KMS-11 (cell line): Measurements from ENCODE around the gene GGTLC2.
"Not testable (repeated sequence)": the region's sequence is repeated elsewhere in the genome, so short reads cannot be mapped to it uniquely, and the experiment has no call there.

ENCODE experiments used
- H2AFZ ChIP-seq: fragments of 200-600 bp; sonication (generic); 2 replicates; pipeline ENCODE4 v1.6.1; 2016; ENCODE audit warnings: antibody characterized with exemption, mixed run types, low read depth
- H3K27ac ChIP-seq: fragments of 200-600 bp; sonication (generic); 2 replicates; pipeline ENCODE4 v1.6.1; 2016; ENCODE audit warnings: mild to moderate bottlenecking, mixed run types
- H3K27me3 ChIP-seq: fragments of 200-600 bp; sonication (generic); 2 replicates; pipeline ENCODE4 v1.6.1; 2017; ENCODE audit warnings: mild to moderate bottlenecking, low read depth, mixed run types, moderate library complexity; ENCODE audit not compliant: insufficient read depth
- H3K36me3 ChIP-seq: fragments of 200-600 bp; sonication (generic); 2 replicates; pipeline ENCODE4 v1.6.1; 2017; ENCODE audit warnings: mild to moderate bottlenecking, mixed run types; ENCODE audit not compliant: insufficient read depth
- H3K4me1 ChIP-seq: fragments of 200-600 bp; sonication (generic); 2 replicates; pipeline ENCODE4 v1.6.1; 2016; ENCODE audit warnings: mild to moderate bottlenecking, low read depth, mixed run types; ENCODE audit not compliant: poor library complexity, severe bottlenecking
- H3K4me2 ChIP-seq: fragments of 200-600 bp; sonication (generic); 2 replicates; pipeline ENCODE4 v1.7.0; 2016; ENCODE audit warnings: mild to moderate bottlenecking, mixed run types
- H3K4me3 ChIP-seq: fragments of 200-600 bp; sonication (generic); IDR thresholded peaks from 2 replicates; pipeline ENCODE4 v1.6.1; 2017; ENCODE audit warnings: low read depth, low read length, mixed read lengths; ENCODE audit not compliant: insufficient read depth
- H3K79me2 ChIP-seq: fragments of 200-600 bp; sonication (generic); 2 replicates; pipeline ENCODE4 v1.6.1; 2016; ENCODE audit warnings: low read depth, mixed run types; ENCODE audit not compliant: insufficient read depth
- H3K9ac ChIP-seq: fragments of 200-600 bp; sonication (generic); 2 replicates; pipeline ENCODE4 v1.6.1; 2016; ENCODE audit warnings: mild to moderate bottlenecking, mixed run types
- H4K20me1 ChIP-seq: fragments of 200-600 bp; sonication (generic); 2 replicates; pipeline ENCODE4 v1.6.1; 2016; ENCODE audit warnings: mild to moderate bottlenecking, mixed run types; ENCODE audit not compliant: insufficient read depth
- CTCF ChIP-seq: fragments of 200-600 bp; sonication (generic); conservative IDR thresholded peaks from 2 replicates; pipeline ENCODE4 v1.6.1; 2017; ENCODE audit warnings: low read depth, mild to moderate bottlenecking, antibody characterized with exemption, low read length, moderate library complexity, mixed read lengths

Gene GGTLC2

GRCh38 chr22:22600531-22601261 lies 43.7 kb upstream of the GGTLC2 start:
- H3K27ac ChIP-seq: no peak overlapping the region
- H3K27me3 ChIP-seq: no peaks in the 10 kb centered on the region
- no peaks in the 10 kb centered on the region for H3K4me1 ChIP-seq
- TF ChIP-seq CTCF: no peak
- no peaks in the 10 kb centered on the region for H3K36me3 ChIP-seq
- H3K79me2 ChIP-seq: no peaks in the 10 kb centered on the region
- no peaks in the 10 kb centered on the region for H4K20me1 ChIP-seq
- H3K9ac ChIP-seq: no peak overlapping the region
- no peak overlapping the region for H2AFZ ChIP-seq
- H3K4me3 ChIP-seq: no peak overlapping the region
- no peak overlapping the region for H3K4me2 ChIP-seq

- H3K4me3 ChIP-seq: no peak overlapping the region
- no peaks in the 10 kb centered on the region for H3K27me3 ChIP-seq
- TF ChIP-seq CTCF: no peak
- no peak overlapping the region for H3K9ac ChIP-seq
- no peak overlapping the region for H3K4me2 ChIP-seq
- H2AFZ ChIP-seq: no peak overlapping the region
- no peaks in the 10 kb centered on the region for H4K20me1 ChIP-seq
- no peaks in the 10 kb centered on the region for H3K4me1 ChIP-seq
- H3K79me2 ChIP-seq: no peaks in the 10 kb centered on the region
- H3K36me3 ChIP-seq: no peaks in the 10 kb centered on the region
- no peak overlapping the region for H3K27ac ChIP-seq
Measured at GRCh38 chr22:22603470-22603947, 40.9 kb upstream of the GGTLC2 start.

GRCh38 chr22:22604326-22605073 lies 39.9 kb upstream of the GGTLC2 start:
- Histone ChIP-seq H3K4me2 (no peak overlapping the region), H3K4me1 (no peaks in the 10 kb centered on the region)

GRCh38 chr22:22605074-22605404 lies 39.4 kb upstream of the GGTLC2 start:
- Histone ChIP-seq H3K4me1 (no peaks in the 10 kb centered on the region), H3K79me2 (no peaks in the 10 kb centered on the region), H3K4me3 (no peak overlapping the region), H3K27me3 (no peaks in the 10 kb centered on the region), H3K36me3 (no peaks in the 10 kb centered on the region), H3K4me2 (no peak overlapping the region), H3K27ac (no peak overlapping the region), H4K20me1 (no peaks in the 10 kb centered on the region), H2AFZ (no peak overlapping the region), H3K9ac (no peak overlapping the region)
- no peak for TF ChIP-seq CTCF

More at GRCh38 chr22:22604326-22605073, 39.9 kb upstream of the GGTLC2 start:
- H3K36me3 ChIP-seq: no peaks in the 10 kb centered on the region
- no peak overlapping the region for H2AFZ ChIP-seq
- no peak for TF ChIP-seq CTCF
- no peak overlapping the region for H3K9ac ChIP-seq
- no peaks in the 10 kb centered on the region for H3K27me3 ChIP-seq
- no peak overlapping the region for H3K27ac ChIP-seq
- H3K79me2 ChIP-seq: no peaks in the 10 kb centered on the region
- H4K20me1 ChIP-seq: no peaks in the 10 kb centered on the region
- no peak overlapping the region for H3K4me3 ChIP-seq

- not testable (repeated sequence) for H2AFZ ChIP-seq, H3K27ac ChIP-seq, H3K36me3 ChIP-seq, H3K4me1 ChIP-seq, H3K27me3 ChIP-seq, H3K79me2 ChIP-seq, H3K4me2 ChIP-seq, H4K20me1 ChIP-seq, H3K9ac ChIP-seq, H3K4me3 ChIP-seq
Measured at GRCh38 chr22:22608022-22608421, 36.4 kb upstream of the GGTLC2 start.
